DOHH2 (cell line): ENCODE measurements around the gene C11orf65.

Source experiments
- H3F3A ChIP-seq: fragments of 200-600 bp; sonication (generic), shearing (Covaris generic); 2 replicates; pipeline ENCODE4 v1.6.0; 2016; ENCODE audit warnings: antibody characterized with exemption, mild to moderate bottlenecking; ENCODE audit not compliant: control insufficient read depth, insufficient read depth
- H3K27ac ChIP-seq: fragments of 200-600 bp; sonication (generic); 2 replicates; pipeline ENCODE4 v1.5.1; 2014; ENCODE audit warnings: low read depth, mild to moderate bottlenecking, low read length, moderate library complexity
- H3K27me3 ChIP-seq: fragments of 200-600 bp; sonication (generic); 2 replicates; pipeline ENCODE4 v1.6.1; 2014; ENCODE audit warnings: mild to moderate bottlenecking, low read length, mixed read lengths; ENCODE audit not compliant: control insufficient read depth
- H3K36me3 ChIP-seq: fragments of 200-600 bp; sonication (generic); 2 replicates; pipeline ENCODE4 v1.6.1; 2014; ENCODE audit warnings: mild to moderate bottlenecking, low read length, moderate library complexity, mixed read lengths; ENCODE audit not compliant: control insufficient read depth
- H3K4me1 ChIP-seq: fragments of 200-600 bp; sonication (generic); 2 replicates; pipeline ENCODE4 v1.6.1; 2014; ENCODE audit warnings: mild to moderate bottlenecking, low read length, mixed read lengths; ENCODE audit not compliant: control insufficient read depth
- H3K4me2 ChIP-seq: fragments of 200-600 bp; sonication (generic); 2 replicates; pipeline ENCODE4 v1.6.0; 2014; ENCODE audit warnings: mild to moderate bottlenecking, low read length, moderate library complexity
- H3K4me3 ChIP-seq: fragments of 200-600 bp; sonication (generic); 2 replicates; pipeline ENCODE4 v1.5.1; 2014; ENCODE audit warnings: mild to moderate bottlenecking, low read length, mixed read lengths
- H3K79me2 ChIP-seq: fragments of 200-600 bp; sonication (generic); 2 replicates; pipeline ENCODE4 v1.6.1; 2014; ENCODE audit warnings: mild to moderate bottlenecking, low read length, mixed read lengths; ENCODE audit not compliant: control insufficient read depth
- H3K9me2 ChIP-seq: fragments of 200-600 bp; sonication (generic); replicated peaks from 2 replicates; pipeline ENCODE4 v1.6.1; 2014; ENCODE audit warnings: mild to moderate bottlenecking, low read length, mixed read lengths; ENCODE audit not compliant: control insufficient read depth
- H3K9me3 ChIP-seq: fragments of 200-600 bp; sonication (generic); 2 replicates; pipeline ENCODE4 v1.6.1; 2014; ENCODE audit warnings: antibody characterized with exemption, low read length, mixed read lengths; ENCODE audit not compliant: control insufficient read depth, insufficient read depth
- H4K20me1 ChIP-seq: fragments of 200-600 bp; sonication (generic); 2 replicates; pipeline ENCODE4 v1.6.0; 2014; ENCODE audit warnings: low read depth, mild to moderate bottlenecking, antibody characterized with exemption, low read length, moderate library complexity; ENCODE audit not compliant: control insufficient read depth, insufficient read depth
- EZH2phosphoT487 ChIP-seq: fragments of 200-600 bp; sonication (generic); IDR thresholded peaks from 2 replicates; pipeline ENCODE4 v1.6.1; 2017; ENCODE audit warnings: borderline replicate concordance, mild to moderate bottlenecking, antibody characterized with exemption, low read length, moderate library complexity, mixed read lengths
- TF ChIP-seq, protein P1 (sequence below): fragments of 200-600 bp; sonication (generic); IDR thresholded peaks from one replicate; pipeline ENCODE4 v1.5.1; 2014; ENCODE audit warnings: antibody characterized with exemption, mild to moderate bottlenecking, low read depth, low read length; ENCODE audit not compliant: poor library complexity, severe bottlenecking

C11orf65 gene

GRCh38 chr11:108495326-108495725 lies 28.0 kb upstream of the C11orf65 start:
- TF ChIP-seq, protein P1, sequence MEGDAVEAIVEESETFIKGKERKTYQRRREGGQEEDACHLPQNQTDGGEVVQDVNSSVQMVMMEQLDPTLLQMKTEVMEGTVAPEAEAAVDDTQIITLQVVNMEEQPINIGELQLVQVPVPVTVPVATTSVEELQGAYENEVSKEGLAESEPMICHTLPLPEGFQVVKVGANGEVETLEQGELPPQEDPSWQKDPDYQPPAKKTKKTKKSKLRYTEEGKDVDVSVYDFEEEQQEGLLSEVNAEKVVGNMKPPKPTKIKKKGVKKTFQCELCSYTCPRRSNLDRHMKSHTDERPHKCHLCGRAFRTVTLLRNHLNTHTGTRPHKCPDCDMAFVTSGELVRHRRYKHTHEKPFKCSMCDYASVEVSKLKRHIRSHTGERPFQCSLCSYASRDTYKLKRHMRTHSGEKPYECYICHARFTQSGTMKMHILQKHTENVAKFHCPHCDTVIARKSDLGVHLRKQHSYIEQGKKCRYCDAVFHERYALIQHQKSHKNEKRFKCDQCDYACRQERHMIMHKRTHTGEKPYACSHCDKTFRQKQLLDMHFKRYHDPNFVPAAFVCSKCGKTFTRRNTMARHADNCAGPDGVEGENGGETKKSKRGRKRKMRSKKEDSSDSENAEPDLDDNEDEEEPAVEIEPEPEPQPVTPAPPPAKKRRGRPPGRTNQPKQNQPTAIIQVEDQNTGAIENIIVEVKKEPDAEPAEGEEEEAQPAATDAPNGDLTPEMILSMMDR, result no peak
- no peak for TF ChIP-seq EZH2phosphoT487

DNA sequence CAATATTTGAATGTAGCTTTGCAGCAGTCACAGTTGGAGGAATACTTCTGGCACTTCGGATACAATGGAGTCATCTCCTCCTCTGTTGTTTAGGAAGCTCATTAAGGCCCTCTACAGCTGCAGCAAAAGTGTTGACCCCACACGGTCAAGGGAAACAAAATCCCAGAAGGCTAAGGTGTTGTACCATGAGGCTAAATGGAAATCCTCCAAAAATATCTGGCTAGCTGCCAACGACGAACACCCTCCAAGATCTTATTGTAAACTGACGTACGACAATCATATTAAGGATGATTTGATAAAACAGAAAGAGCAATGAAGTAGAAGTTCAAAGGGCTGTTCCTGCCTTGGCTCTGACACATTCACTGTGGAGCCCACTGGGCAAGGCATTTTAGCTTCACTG lies 26.9 kb upstream of the C11orf65 start:
- Histone ChIP-seq H3K4me1 (peaks cover 14% of the 10 kb centered on the region), H4K20me1 (no peaks in the 10 kb centered on the region), H3K79me2 (no peaks in the 10 kb centered on the region), H3F3A (no peaks in the 10 kb centered on the region), H3K4me3 (no peak overlapping the region), H3K4me2 (no peak overlapping the region), H3K27ac (no peak overlapping the region), H3K27me3 (peaks cover 11% of the 10 kb centered on the region), H3K36me3 (no peaks in the 10 kb centered on the region), H3K9me2 (no peaks in the 10 kb centered on the region), H3K9me3 (no peaks in the 10 kb centered on the region)
- no peak for TF ChIP-seq EZH2phosphoT487
- TF ChIP-seq, protein P1, result no peak

More at GRCh38 chr11:108495326-108495725, 28.0 kb upstream of the C11orf65 start:
- no peaks in the 10 kb centered on the region for H3K79me2 ChIP-seq
- H3K9me3 ChIP-seq, result no peaks in the 10 kb centered on the region
- no peaks in the 10 kb centered on the region for H3F3A ChIP-seq
- H3K4me2 ChIP-seq, result no peak overlapping the region
- peaks cover 14% of the 10 kb centered on the region for H3K4me1 ChIP-seq
- peaks cover 11% of the 10 kb centered on the region for H3K27me3 ChIP-seq
- H3K36me3 ChIP-seq, result no peaks in the 10 kb centered on the region
- no peaks in the 10 kb centered on the region for H3K9me2 ChIP-seq
- H4K20me1 ChIP-seq, result no peaks in the 10 kb centered on the region
- H3K27ac ChIP-seq, result no peak overlapping the region
- H3K4me3 ChIP-seq, result no peak overlapping the region

DNA sequence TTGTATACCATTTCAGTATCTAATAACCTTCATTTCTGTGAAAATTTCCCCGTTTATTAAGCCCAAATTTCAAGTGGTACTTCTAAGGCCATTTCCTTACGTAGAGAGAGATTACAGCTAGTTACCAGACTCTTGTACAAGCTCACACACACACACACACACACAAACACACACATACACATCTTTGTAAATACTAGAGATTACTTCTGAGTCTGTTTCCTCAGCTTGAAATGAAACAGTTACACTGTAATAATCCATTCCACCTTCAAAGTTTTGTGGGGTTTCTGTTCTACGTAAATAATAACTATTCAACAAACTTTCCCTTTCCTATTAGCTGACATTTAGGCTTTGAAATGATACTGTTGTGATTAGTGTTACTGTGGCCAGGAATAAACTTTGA lies 24.6 kb upstream of the C11orf65 start:
- no peak overlapping the region for H3K4me2 ChIP-seq
- H3K27ac ChIP-seq, result no peak overlapping the region
- H3K9me3 ChIP-seq, result no peaks in the 10 kb centered on the region
- H3K79me2 ChIP-seq, result no peaks in the 10 kb centered on the region
- TF ChIP-seq, protein P1, result no peak
- TF ChIP-seq EZH2phosphoT487, result no peak
- H3K27me3 ChIP-seq, result 0 out of 2 replicates have a peak, but pooled peaks cover 2% of the 10 kb centered on the region
- no peaks in the 10 kb centered on the region for H3F3A ChIP-seq
- H4K20me1 ChIP-seq, result no peaks in the 10 kb centered on the region
- no peaks in the 10 kb centered on the region for H3K9me2 ChIP-seq
- H3K4me1 ChIP-seq, result no peaks in the 10 kb centered on the region
- H3K36me3 ChIP-seq, result no peaks in the 10 kb centered on the region
- no peak overlapping the region for H3K4me3 ChIP-seq
